Occipital lobe (tissue), 2 donors: Measurements from ENCODE around the gene AGBL4. TPM values are rescaled to one million over a fixed set of nuclear protein-coding genes. Genes with fewer than 3 reads are reported as not detected.
A peak's percentile ranks its signal among the peaks of the same experiment; 100 is the strongest.
"Not testable (repeated sequence)": the region's sequence is repeated elsewhere in the genome, so short reads cannot be mapped to it uniquely, and the experiment has no call there.

Experiments used
- DNase-seq: peaks from one replicate; lab custom pipeline; 2025; lab: John Stamatoyannopoulos, UW
- total RNA-seq: library from RNA; depleted of rRNA; stranded (reverse); fragments of >200 nt; gene quantifications from one replicate; pipeline ENCODE4 v1.2.3, GENCODE V29; 2014

AGBL4 gene
- total RNA-seq, 1 donor from 2014 or later, result 3.4 TPM

GRCh38 chr1:49036700-49037099 lies 987.1 kb downstream of the AGBL4 start:
- no peak for DNase-seq

- DNase-seq, result no peak
These were observed 995.4 kb downstream of the AGBL4 start for GRCh38 chr1:49028396-49028795.

- DNase-seq, result no peak
These were observed 997.4 kb downstream of the AGBL4 start for GRCh38 chr1:49026230-49026811.

GRCh38 chr1:49016030-49016977 lies 1007.5 kb downstream of the AGBL4 start:
- no peak for DNase-seq

- DNase-seq, result no peak
These were observed 1010.7 kb downstream of the AGBL4 start for GRCh38 chr1:49013079-49013478.

- not testable (repeated sequence) for DNase-seq
These were observed 1020.8 kb downstream of the AGBL4 start for GRCh38 chr1:49002981-49003380.

GRCh38 chr1:48999321-48999720 lies 1024.4 kb downstream of the AGBL4 start:
- DNase-seq, result no peak

GRCh38 chr1:48996311-48996710 lies 1027.4 kb downstream of the AGBL4 start:
- DNase-seq, result no peak

- no peak for DNase-seq
These were observed 1035.0 kb downstream of the AGBL4 start for GRCh38 chr1:48988633-48989197.

GRCh38 chr1:48979940-48980339 lies 1043.8 kb downstream of the AGBL4 start:
- no peak for DNase-seq

GRCh38 chr1:48978413-48978812 lies 1045.3 kb downstream of the AGBL4 start:
- no peak for DNase-seq

- no peak for DNase-seq
These were observed 1046.5 kb downstream of the AGBL4 start for GRCh38 chr1:48977273-48977672.

- DNase-seq, result no peak
These were observed 1053.8 kb downstream of the AGBL4 start for GRCh38 chr1:48969971-48970370.

GRCh38 chr1:48967318-48967717 lies 1056.4 kb downstream of the AGBL4 start:
- no peak for DNase-seq

- DNase-seq, result no peak
These were observed 1057.2 kb downstream of the AGBL4 start for GRCh38 chr1:48966583-48966982.

GRCh38 chr1:48960320-48960719 lies 1063.4 kb downstream of the AGBL4 start:
- DNase-seq, result no peak

- no peak for DNase-seq
These were observed 1068.0 kb downstream of the AGBL4 start for GRCh38 chr1:48955774-48956173.

- no peak for DNase-seq
These were observed 1070.1 kb downstream of the AGBL4 start for GRCh38 chr1:48953617-48954016.

GRCh38 chr1:48948562-48948961 lies 1075.2 kb downstream of the AGBL4 start:
- no peak for DNase-seq

GRCh38 chr1:48947761-48948537 lies 1075.8 kb downstream of the AGBL4 start:
- peak; percentile 70 for DNase-seq

- DNase-seq, result no peak
These were observed 1077.7 kb downstream of the AGBL4 start for GRCh38 chr1:48946070-48946469.

GRCh38 chr1:48944811-48945210 lies 1078.9 kb downstream of the AGBL4 start:
- no peak for DNase-seq
